GM12891 (cell line): Measurements from ENCODE around the gene PLG.

Experiments used
- POLR2AphosphoS5 ChIP-seq: IDR thresholded peaks from 2 replicates; pipeline ENCODE4 v1.6.1; 2011; ENCODE audit warnings: low read depth, low read length, control low read depth
- SPI1 ChIP-seq: IDR thresholded peaks from 2 replicates; pipeline ENCODE4 v1.6.1; 2011; ENCODE audit warnings: low read depth, low read length, control low read depth
- TAF1 ChIP-seq: IDR thresholded peaks from 2 replicates; pipeline ENCODE4 v1.6.1; 2011; ENCODE audit warnings: low read depth, low read length, control low read depth

DNA sequence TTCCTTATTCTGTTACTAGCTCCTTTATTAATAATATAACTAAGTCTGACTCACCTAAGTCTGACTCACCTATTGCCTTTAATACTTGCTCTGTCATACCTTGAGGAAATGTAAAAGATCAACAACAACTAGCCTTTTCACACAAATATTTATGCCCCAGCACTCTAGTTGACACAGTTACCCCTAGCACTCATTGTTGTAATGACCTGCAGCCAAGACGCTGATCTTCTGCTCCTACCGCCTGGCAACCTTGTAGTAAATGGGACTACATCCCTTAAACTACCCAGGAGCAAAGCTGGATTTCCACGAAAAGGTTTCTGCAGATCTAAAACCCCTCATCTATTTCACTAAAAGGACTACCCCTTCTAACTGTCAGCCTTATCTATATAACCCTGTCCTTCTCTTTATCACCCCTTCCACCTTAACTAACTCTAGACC is 90.0 kb downstream of the PLG start:
- TF ChIP-seq SPI1 (no peak), POLR2AphosphoS5 (no peak), TAF1 (no peak)
